HepG2 (cell line): ENCODE measurements around the gene TBC1D2B. TPM values are rescaled to one million over a fixed set of nuclear protein-coding genes. Genes with fewer than 3 reads are reported as not detected.

ENCODE experiments used
- ATAC-seq: fragments of 200-7000 bp; cut with Tn5 transposase; 3 replicates; pipeline ENCODE4 v1.9.1; 2020; ENCODE audit warnings: mild to moderate bottlenecking, moderate library complexity
- BruUV-seq: library from RNA; stranded (reverse); fragments of 400-500 nt; replicated peaks from 2 replicates; lab custom pipeline; 2021; lab: Mats Ljungman, UMichigan
- CTCF ChIA-PET: fragments of 300-600 bp; formaldehyde crosslinking; extraction: SDS; loops from one replicate; lab custom pipeline; 2021; ENCODE audit warnings: low total read pairs, inconsistent platforms, low intra/inter-chr PET ratio; lab: Yijun Ruan, JAX
- POLR2A ChIA-PET: fragments of 350-600 bp; sonication (Branson Sonifier 250); formaldehyde crosslinking; loops from one replicate; lab custom pipeline; 2020; ENCODE audit warnings: antibody characterized with exemption, inconsistent platforms; lab: Yijun Ruan, JAX
- DNase-seq: peaks from one replicate; pipeline ENCODE4 v3.0.0-alpha.2; 2015; ENCODE audit warnings: low spot score
- FAIRE-seq: peaks from 3 replicates; lab custom pipeline; 2011; peaks lifted over from hg19 to GRCh38; lab: Jason Lieb, UNC
- H2AFZ ChIP-seq: one replicate; pipeline ENCODE4 v1.6.1; 2011; ENCODE audit warnings: low read length, inconsistent platforms
- H3K27ac ChIP-seq: fragments of 300-600 bp; 3 replicates; pipeline ENCODE4 v1.8.0; 2011; ENCODE audit warnings: mixed run types, mild to moderate bottlenecking, mixed read lengths, low read length, inconsistent platforms; ENCODE audit not compliant: insufficient read depth; ENCODE audit errors: extremely low read length
- H3K27me3 ChIP-seq, 2 experiments: fragments of 200-600 bp in 1 of 2; 2 replicates in 1 of 2; 3 replicates in 1 of 2; pipeline versions ENCODE4 v1.6.0 to v1.8.0; 2011; ENCODE audit warnings: low read length in 2 of 2, mild to moderate bottlenecking in 2 of 2, moderate library complexity in 2 of 2, inconsistent platforms in 1 of 2; ENCODE audit not compliant: insufficient read depth in 2 of 2, control insufficient read depth in 1 of 2
- H3K36me3 ChIP-seq, 2 experiments: fragments of 200-600 bp in 1 of 2; replicated peaks in 1 of 2; 2 replicates in 1 of 2; 3 replicates in 1 of 2; pipeline versions ENCODE4 v1.5.1 to v1.8.0; 2011; ENCODE audit warnings: low read length in 2 of 2, inconsistent platforms in 1 of 2; ENCODE audit not compliant: insufficient read depth in 2 of 2, control insufficient read depth in 1 of 2
- H3K4me1 ChIP-seq: 2 replicates; pipeline ENCODE4 v1.5.1; 2012; ENCODE audit warnings: low read length, inconsistent platforms; ENCODE audit not compliant: insufficient read depth
- H3K4me2 ChIP-seq: 2 replicates; pipeline ENCODE4 v1.6.0; 2011; ENCODE audit warnings: low read depth, low read length, inconsistent platforms
- H3K4me3 ChIP-seq, 3 experiments: fragments of 200-600 bp in 1 of 3; sonication (generic), shearing (Covaris generic) in 1 of 3; replicated peaks in 1 of 3; 2 replicates each; pipeline ENCODE4 v1.5.1; 2011 to 2016; ENCODE audit warnings: low read length in 3 of 3, inconsistent platforms in 2 of 3, low read depth in 2 of 3, mild to moderate bottlenecking in 2 of 3, control low read depth in 1 of 3, mixed read lengths in 1 of 3; ENCODE audit not compliant: insufficient read depth in 1 of 3
- H3K79me2 ChIP-seq: one replicate; pipeline ENCODE4 v1.6.1; 2011; ENCODE audit warnings: low read length, inconsistent platforms; ENCODE audit not compliant: insufficient read depth
- H3K9ac ChIP-seq: 2 replicates; pipeline ENCODE4 v1.6.0; 2011; ENCODE audit warnings: mild to moderate bottlenecking, low read depth, low read length, inconsistent platforms; ENCODE audit not compliant: insufficient read depth
- H3K9me3 ChIP-seq: 2 replicates; pipeline ENCODE4 v1.5.1; 2012; ENCODE audit warnings: mild to moderate bottlenecking, low read length
- H4K20me1 ChIP-seq: 2 replicates; pipeline ENCODE4 v1.6.0; 2011; ENCODE audit warnings: inconsistent platforms, mild to moderate bottlenecking, low read length, moderate library complexity; ENCODE audit not compliant: insufficient read depth
- CBX5 ChIP-seq: sonication (generic); formaldehyde crosslinking; IDR thresholded peaks from 2 replicates; pipeline ENCODE4 v1.4.0; 2020; ENCODE audit warnings: missing genetic modification reagents, borderline replicate concordance
- FOXO4 ChIP-seq: sonication (generic); formaldehyde crosslinking; conservative IDR thresholded peaks from 2 replicates; pipeline ENCODE4 v1.8.1; 2023; ENCODE audit warnings: missing genetic modification reagents
- HDAC6 ChIP-seq: fragments of 200-600 bp; sonication (generic); IDR thresholded peaks from 2 replicates; pipeline ENCODE4 v1.7.0; 2017; ENCODE audit warnings: mild to moderate bottlenecking, antibody characterized with exemption, low read length, low read depth
- MAZ ChIP-seq, 2 experiments: sonication (generic) in 1 of 2; formaldehyde crosslinking in 1 of 2; IDR thresholded peaks; 2 replicates each; pipeline versions ENCODE4 v1.5.0 to v1.6.1; 2012 to 2020; ENCODE audit warnings: low read depth in 2 of 2, mild to moderate bottlenecking in 2 of 2, borderline replicate concordance in 1 of 2, improper control_type of control experiment in 1 of 2, low read length in 1 of 2, missing genetic modification reagents in 1 of 2, moderate library complexity in 1 of 2
- MTA3 ChIP-seq: sonication (generic); formaldehyde crosslinking; IDR thresholded peaks from 2 replicates; pipeline ENCODE4 v1.4.0; 2020; ENCODE audit warnings: missing genetic modification reagents
- PHF20 ChIP-seq: sonication (generic); formaldehyde crosslinking; IDR thresholded peaks from 2 replicates; pipeline ENCODE4 v1.5.0; 2020; ENCODE audit warnings: mild to moderate bottlenecking, missing genetic modification reagents
- PHF5A ChIP-seq: IDR thresholded peaks from one replicate; pipeline ENCODE4 v1.6.1; 2018; ENCODE audit warnings: low read depth, missing genetic modification reagents; ENCODE audit not compliant: unreplicated experiment
- RNF2 ChIP-seq: fragments of 450-650 bp; conservative IDR thresholded peaks from 2 replicates; pipeline ENCODE4 v1.6.1; 2016; ENCODE audit warnings: low read depth
- TCF7L2 ChIP-seq: IDR thresholded peaks from 2 replicates; pipeline ENCODE4 v1.6.1; 2011; ENCODE audit warnings: mild to moderate bottlenecking, low read depth, low read length, moderate library complexity
- ZBTB7B ChIP-seq: sonication (generic); formaldehyde crosslinking; IDR thresholded peaks from 2 replicates; pipeline ENCODE4 v1.4.0; 2020; ENCODE audit warnings: missing genetic modification reagents
- ZNF121 ChIP-seq: sonication (generic); formaldehyde crosslinking; IDR thresholded peaks from 2 replicates; pipeline ENCODE4 v1.5.0; 2020; ENCODE audit warnings: mild to moderate bottlenecking, missing genetic modification reagents
- ZNF550 ChIP-seq: sonication (generic); formaldehyde crosslinking; IDR thresholded peaks from 2 replicates; pipeline ENCODE4 v1.4.0; 2020; ENCODE audit warnings: mild to moderate bottlenecking, missing genetic modification reagents, borderline replicate concordance
- ZNF776 ChIP-seq: sonication (generic); formaldehyde crosslinking; IDR thresholded peaks from 2 replicates; pipeline ENCODE4 v1.4.0; 2020; ENCODE audit warnings: mild to moderate bottlenecking, missing genetic modification reagents
- ZNF780A ChIP-seq: sonication (generic); formaldehyde crosslinking; IDR thresholded peaks from 2 replicates; pipeline ENCODE4 v1.8.0; 2022; ENCODE audit warnings: mild to moderate bottlenecking, missing genetic modification reagents, moderate library complexity
- ZNF879 ChIP-seq: sonication (generic); formaldehyde crosslinking; IDR thresholded peaks from 2 replicates; pipeline ENCODE4 v1.8.1; 2023; ENCODE audit warnings: missing genetic modification reagents
- WGBS: methylation state at CpG from one replicate; pipeline ENCODE4 v1.1.6; 2017; ENCODE audit warnings: low lambda C conversion rate; 5-methylcytosine and 5-hydroxymethylcytosine counted together
- in situ Hi-C: cut with HindIII; loops from 2 replicates; pipeline ENCODE4 v1.10.0; 2017; ENCODE audit warnings: low pct_unique_long_range_greater_than_20kb; ENCODE audit not compliant: extremely low pct_ligation_motif_present
- intact Hi-C: fragments of 100-400 bp; cut with micrococcal nuclease; formaldehyde crosslinking; loops from one replicate; pipeline ENCODE4 v1.10.0; 2022; ENCODE audit not compliant: unreplicated experiment
- polyA plus RNA-seq, 8 experiments: library from polyadenylated mRNA; depleted of rRNA in 3 of 8; stranded (reverse) in 7 of 8; unstranded in 1 of 8; fragments of >200 nt; fragmentation: Illumina TruSeq in 4 of 8; extraction: Trizol in 4 of 8; gene quantifications; 2 replicates each; pipeline versions ENCODE4 v1.2.1 to v1.2.3, GENCODE V29; 2011 to 2016; ENCODE audit warnings: low read depth in 4 of 8, missing spikeins in 1 of 8, mixed read lengths in 1 of 8; ENCODE audit not compliant: insufficient read depth in 1 of 8
- total RNA-seq, 5 experiments: library from RNA; depleted of rRNA; stranded (reverse); fragments of >200 nt; fragmentation: Illumina TruSeq; extraction: Trizol; gene quantifications; 2 replicates each; pipeline ENCODE4 v1.2.3, GENCODE V29; 2016; ENCODE audit warnings: low read depth in 1 of 5
- TF ChIP-seq, protein P1 (sequence below): sonication (generic); formaldehyde crosslinking; IDR thresholded peaks from 2 replicates; pipeline ENCODE4 v1.5.0; 2020; ENCODE audit warnings: mild to moderate bottlenecking, missing genetic modification reagents
- TF ChIP-seq, protein P2 (sequence below): sonication (generic); formaldehyde crosslinking; IDR thresholded peaks from 2 replicates; pipeline ENCODE4 v1.8.1; 2022; ENCODE audit warnings: mild to moderate bottlenecking, missing genetic modification reagents

TBC1D2B gene
- total and polyA plus RNA-seq, 2 of the 13 experiments (the other 11 are each of a cell fraction or from before 2014, with no cell fraction given): 10.1 to 14.4 TPM

- no peak overlapping the region for H3K9ac ChIP-seq
- BruUV-seq: no TSS peak
- ChIA-PET CTCF (no interaction called here), POLR2A (no interaction called here)
- TF ChIP-seq TCF7L2 (no peak), PHF20 (CRISPR knock-in tag) (no peak), ZNF550 (CRISPR knock-in tag) (no peak), ZNF780A (no peak), FOXO4 (CRISPR knock-in tag) (no peak), ZBTB7B (no peak), ZNF879 (no peak), MAZ (IDR thresholded peaks at IDR 0.05; ENCODE audit: borderline replicate concordance, low read depth, low read length) (no peak), MAZ (CRISPR knock-in tag; IDR thresholded peaks at IDR 0.05; ENCODE audit: low read depth) (no peak), HDAC6 (no peak), PHF5A (no peak), ZNF776 (no peak), RNF2 (no peak), CBX5 (CRISPR knock-in tag) (no peak), ZNF121 (CRISPR knock-in tag) (no peak), MTA3 (CRISPR knock-in tag) (no peak)
- TF ChIP-seq, protein P1, sequence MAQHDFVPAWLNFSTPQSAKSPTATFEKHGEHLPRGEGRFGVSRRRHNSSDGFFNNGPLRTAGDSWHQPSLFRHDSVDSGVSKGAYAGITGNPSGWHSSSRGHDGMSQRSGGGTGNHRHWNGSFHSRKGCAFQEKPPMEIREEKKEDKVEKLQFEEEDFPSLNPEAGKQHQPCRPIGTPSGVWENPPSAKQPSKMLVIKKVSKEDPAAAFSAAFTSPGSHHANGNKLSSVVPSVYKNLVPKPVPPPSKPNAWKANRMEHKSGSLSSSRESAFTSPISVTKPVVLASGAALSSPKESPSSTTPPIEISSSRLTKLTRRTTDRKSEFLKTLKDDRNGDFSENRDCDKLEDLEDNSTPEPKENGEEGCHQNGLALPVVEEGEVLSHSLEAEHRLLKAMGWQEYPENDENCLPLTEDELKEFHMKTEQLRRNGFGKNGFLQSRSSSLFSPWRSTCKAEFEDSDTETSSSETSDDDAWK (CRISPR knock-in tag): no peak
- TF ChIP-seq, protein P2, sequence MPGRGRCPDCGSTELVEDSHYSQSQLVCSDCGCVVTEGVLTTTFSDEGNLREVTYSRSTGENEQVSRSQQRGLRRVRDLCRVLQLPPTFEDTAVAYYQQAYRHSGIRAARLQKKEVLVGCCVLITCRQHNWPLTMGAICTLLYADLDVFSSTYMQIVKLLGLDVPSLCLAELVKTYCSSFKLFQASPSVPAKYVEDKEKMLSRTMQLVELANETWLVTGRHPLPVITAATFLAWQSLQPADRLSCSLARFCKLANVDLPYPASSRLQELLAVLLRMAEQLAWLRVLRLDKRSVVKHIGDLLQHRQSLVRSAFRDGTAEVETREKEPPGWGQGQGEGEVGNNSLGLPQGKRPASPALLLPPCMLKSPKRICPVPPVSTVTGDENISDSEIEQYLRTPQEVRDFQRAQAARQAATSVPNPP (CRISPR knock-in tag): no peak
- H4K20me1 ChIP-seq: no peaks in the 10 kb centered on the region
- H3K27me3 ChIP-seq: peaks cover 0 to 16% of the 10 kb centered on the region in 2 experiments; a peak in 3 of 5 replicates
- no peaks in the 10 kb centered on the region for H3K9me3 ChIP-seq
- 53% methylated on average over 12 of the region's 26 CpGs for WGBS
- H3K27ac ChIP-seq: no peak overlapping the region
- H3K4me2 ChIP-seq: no peak overlapping the region
- no peaks in the 10 kb centered on the region for H3K36me3 ChIP-seq
- H3K4me1 ChIP-seq: no peaks in the 10 kb centered on the region
- intact Hi-C loops: no loop called here
- no peak overlapping the region for H3K4me3 ChIP-seq
- in situ Hi-C loops: no loop called here
- H3K79me2 ChIP-seq: no peaks in the 10 kb centered on the region
- DNase-seq (no peak), ATAC-seq (no peak), FAIRE-seq (no peak)
- no peak overlapping the region for H2AFZ ChIP-seq
These were observed 102.0 kb downstream of the TBC1D2B start for GRCh38 chr15:77975332-77976094.
